ENCODE measurements around the gene CDKN2B-AS1.

DNA sequence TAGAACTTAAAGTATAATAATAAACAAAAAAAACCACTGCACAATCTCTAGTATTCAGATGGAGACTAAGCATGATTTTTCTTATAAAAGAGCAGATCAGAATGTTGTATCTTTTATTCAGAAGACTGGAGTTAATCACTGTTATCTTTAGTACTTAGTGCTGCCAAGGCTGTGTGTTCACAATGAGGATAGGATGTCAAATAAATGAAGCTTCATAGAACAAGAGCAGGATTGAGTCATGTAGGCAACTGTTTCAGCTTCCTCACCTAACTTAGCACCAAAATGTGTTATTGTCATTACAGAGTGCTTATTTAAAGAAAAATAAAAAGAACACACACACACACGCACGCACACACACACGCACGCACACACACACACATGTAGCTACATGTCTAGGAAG is 72.6 kb downstream of the CDKN2B-AS1 start:
- TF ChIP-seq, protein P1, sequence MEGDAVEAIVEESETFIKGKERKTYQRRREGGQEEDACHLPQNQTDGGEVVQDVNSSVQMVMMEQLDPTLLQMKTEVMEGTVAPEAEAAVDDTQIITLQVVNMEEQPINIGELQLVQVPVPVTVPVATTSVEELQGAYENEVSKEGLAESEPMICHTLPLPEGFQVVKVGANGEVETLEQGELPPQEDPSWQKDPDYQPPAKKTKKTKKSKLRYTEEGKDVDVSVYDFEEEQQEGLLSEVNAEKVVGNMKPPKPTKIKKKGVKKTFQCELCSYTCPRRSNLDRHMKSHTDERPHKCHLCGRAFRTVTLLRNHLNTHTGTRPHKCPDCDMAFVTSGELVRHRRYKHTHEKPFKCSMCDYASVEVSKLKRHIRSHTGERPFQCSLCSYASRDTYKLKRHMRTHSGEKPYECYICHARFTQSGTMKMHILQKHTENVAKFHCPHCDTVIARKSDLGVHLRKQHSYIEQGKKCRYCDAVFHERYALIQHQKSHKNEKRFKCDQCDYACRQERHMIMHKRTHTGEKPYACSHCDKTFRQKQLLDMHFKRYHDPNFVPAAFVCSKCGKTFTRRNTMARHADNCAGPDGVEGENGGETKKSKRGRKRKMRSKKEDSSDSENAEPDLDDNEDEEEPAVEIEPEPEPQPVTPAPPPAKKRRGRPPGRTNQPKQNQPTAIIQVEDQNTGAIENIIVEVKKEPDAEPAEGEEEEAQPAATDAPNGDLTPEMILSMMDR (IDR thresholded peaks at IDR 0.05) = no peak
- TF ChIP-seq POLR2A (IDR thresholded peaks at IDR 0.05) = no peak

All from Peyer's patch (tissue), 4 donors.